Activated B cell treated with CpG ODN at 0.5 μM for 24 hours (primary cell): ENCODE measurements around the gene AFF1. TPM values are rescaled to one million over a fixed set of nuclear protein-coding genes. Genes with fewer than 3 reads are reported as not detected.

ENCODE experiments used
- ATAC-seq: fragments of 200-7000 bp; cut with Tn5 transposase; one replicate; pipeline ENCODE4 v1.10.0; 2021; ENCODE audit warnings: low read depth, mild to moderate bottlenecking, moderate library complexity
- CTCF ChIA-PET: fragments of 350-600 bp; sonication (Branson Sonifier 250); formaldehyde crosslinking; loops from one replicate; lab custom pipeline; 2021; ENCODE audit warnings: antibody characterized with exemption; lab: Charles Lee
- POLR2A ChIA-PET: fragments of 350-600 bp; sonication (Branson Sonifier 250); formaldehyde crosslinking; loops from one replicate; lab custom pipeline; 2021; ENCODE audit warnings: antibody characterized with exemption; lab: Charles Lee
- DNase-seq: peaks from one replicate; pipeline ENCODE4 v3.0.0; 2022
- H3K27ac Mint-ChIP-seq: one replicate; pipeline ENCODE4 v1.8.0; 2020; ENCODE audit warnings: mixed read lengths
- H3K27me3 Mint-ChIP-seq: one replicate; pipeline ENCODE4 v1.8.0; 2021; ENCODE audit warnings: mixed read lengths
- H3K36me3 Mint-ChIP-seq: one replicate; pipeline ENCODE4 v1.8.0; 2021; ENCODE audit warnings: low read depth, mixed read lengths
- H3K4me1 Mint-ChIP-seq: one replicate; pipeline ENCODE4 v1.8.0; 2021; ENCODE audit warnings: mixed read lengths
- H3K4me3 Mint-ChIP-seq: one replicate; pipeline ENCODE4 v1.8.0; 2020; ENCODE audit warnings: mild to moderate bottlenecking, mixed read lengths
- H3K9me3 Mint-ChIP-seq: one replicate; pipeline ENCODE4 v1.8.0; 2020; ENCODE audit warnings: mixed read lengths
- intact Hi-C: fragments of 100-400 bp; cut with micrococcal nuclease; formaldehyde crosslinking; loops from one replicate; pipeline ENCODE4 v1.15.1; 2024
- total RNA-seq: library from RNA; stranded (reverse); gene quantifications from 2 replicates; pipeline ENCODE4 v1.2.3, GENCODE V29; 2022
- TF ChIP-seq, protein P1 (sequence below): fragments of 200-600 bp; IDR thresholded peaks from one replicate; pipeline ENCODE4 v1.8.0; 2022; ENCODE audit warnings: antibody characterized with exemption, mild to moderate bottlenecking

AFF1 gene
- total RNA-seq, 1 donor from 2014 or later, result 60.8 TPM

DNA sequence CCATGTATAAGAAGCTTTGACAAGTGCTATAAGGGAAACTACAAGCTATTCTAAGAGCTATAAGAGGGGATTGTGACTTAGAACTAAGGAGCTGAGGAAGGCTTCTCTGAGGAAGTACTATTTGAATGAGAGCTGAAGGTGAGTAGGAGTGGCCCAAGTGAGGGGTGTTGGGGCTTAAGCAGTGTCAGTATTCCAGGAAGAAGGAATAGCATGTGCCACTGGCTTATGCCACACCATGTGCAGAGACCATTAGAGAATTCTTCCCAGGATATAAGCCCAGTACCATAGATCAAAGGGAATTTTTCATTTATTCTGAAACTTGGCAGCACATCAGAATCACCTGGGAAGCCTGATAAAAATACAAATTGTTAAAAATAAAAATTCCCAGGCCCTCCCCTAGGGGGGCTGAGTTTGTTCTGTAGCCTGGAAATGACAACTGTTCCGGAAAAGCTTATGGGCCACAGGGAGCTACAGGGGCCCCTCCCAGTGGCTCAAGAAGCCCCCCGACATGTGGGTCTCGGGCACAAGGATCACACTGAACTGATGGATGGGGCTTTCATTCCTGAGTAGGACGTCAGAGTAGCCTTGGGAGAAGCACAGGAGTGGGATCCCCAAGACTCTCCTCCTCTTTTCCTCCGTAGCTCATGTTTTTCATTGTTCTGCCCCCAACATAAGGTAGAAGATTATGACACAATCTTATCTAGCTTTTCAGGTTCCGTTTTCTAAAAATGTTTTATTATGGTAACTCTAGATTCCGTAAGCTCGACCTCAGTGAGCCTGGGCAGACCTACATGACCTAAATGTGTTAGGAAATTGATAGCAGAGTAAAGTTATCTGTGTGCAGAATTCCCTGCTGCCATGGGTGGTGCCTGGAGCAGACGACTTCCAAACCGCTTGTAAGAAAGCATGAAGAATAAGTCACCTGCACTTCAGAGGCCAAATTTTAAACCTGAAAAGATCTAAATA, 119.3 kb downstream of the AFF1 start:
- POLR2A ChIA-PET, result interaction anchor here (0.7 to 2.7 kb wide), 2 partner anchors 18 to 47 kb away, joined by 4 to 15 read pairs; no protein-coding TSS in a partner anchor
- Mint-ChIP-seq H3K4me1 (peaks cover 77% of the 10 kb centered on the region), H3K9me3 (no peaks in the 10 kb centered on the region), H3K27ac (no peak overlapping the region), H3K27me3 (no peaks in the 10 kb centered on the region), H3K4me3 (no peak overlapping the region), H3K36me3 (peaks cover 29% of the 10 kb centered on the region)
- intact Hi-C loops, result loop anchor here (2.0 kb wide), 1 partner anchor 15 kb away; no protein-coding TSS in a partner anchor
- TF ChIP-seq, protein P1, sequence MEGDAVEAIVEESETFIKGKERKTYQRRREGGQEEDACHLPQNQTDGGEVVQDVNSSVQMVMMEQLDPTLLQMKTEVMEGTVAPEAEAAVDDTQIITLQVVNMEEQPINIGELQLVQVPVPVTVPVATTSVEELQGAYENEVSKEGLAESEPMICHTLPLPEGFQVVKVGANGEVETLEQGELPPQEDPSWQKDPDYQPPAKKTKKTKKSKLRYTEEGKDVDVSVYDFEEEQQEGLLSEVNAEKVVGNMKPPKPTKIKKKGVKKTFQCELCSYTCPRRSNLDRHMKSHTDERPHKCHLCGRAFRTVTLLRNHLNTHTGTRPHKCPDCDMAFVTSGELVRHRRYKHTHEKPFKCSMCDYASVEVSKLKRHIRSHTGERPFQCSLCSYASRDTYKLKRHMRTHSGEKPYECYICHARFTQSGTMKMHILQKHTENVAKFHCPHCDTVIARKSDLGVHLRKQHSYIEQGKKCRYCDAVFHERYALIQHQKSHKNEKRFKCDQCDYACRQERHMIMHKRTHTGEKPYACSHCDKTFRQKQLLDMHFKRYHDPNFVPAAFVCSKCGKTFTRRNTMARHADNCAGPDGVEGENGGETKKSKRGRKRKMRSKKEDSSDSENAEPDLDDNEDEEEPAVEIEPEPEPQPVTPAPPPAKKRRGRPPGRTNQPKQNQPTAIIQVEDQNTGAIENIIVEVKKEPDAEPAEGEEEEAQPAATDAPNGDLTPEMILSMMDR, result no peak
- DNase-seq, result no peak
- no peak for ATAC-seq
- CTCF ChIA-PET, result interaction anchor here (0.6 to 1.8 kb wide), 4 partner anchors 8 to 131 kb away, joined by 3 to 4 read pairs (median 3); no protein-coding TSS in a partner anchor

DNA sequence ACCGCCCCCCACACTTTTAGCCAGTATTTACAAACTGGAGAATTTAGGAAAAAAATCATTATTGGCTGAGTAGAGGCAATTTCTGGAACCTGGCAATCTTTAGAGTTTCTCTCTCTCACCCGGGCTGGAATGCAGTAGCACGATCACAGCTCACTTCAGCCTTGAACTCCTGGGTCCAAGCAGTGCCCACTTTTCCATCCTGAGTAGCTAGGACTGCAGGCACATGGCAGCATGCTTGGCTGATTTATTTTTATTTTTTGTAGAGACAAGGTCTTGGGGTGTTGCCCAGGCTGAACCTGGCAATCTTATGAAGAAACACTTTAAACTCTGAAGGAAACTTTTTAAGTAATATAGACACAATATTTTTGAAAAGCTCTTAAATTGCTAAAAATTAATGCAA, 120.1 kb downstream of the AFF1 start:
- POLR2A ChIA-PET, result interaction anchor here (2.7 kb wide), 1 partner anchor 48 kb away, joined by 15 read pairs; no protein-coding TSS in a partner anchor
- peaks cover 76% of the 10 kb centered on the region for H3K4me1 Mint-ChIP-seq
- H3K36me3 Mint-ChIP-seq, result peaks cover 34% of the 10 kb centered on the region

DNA sequence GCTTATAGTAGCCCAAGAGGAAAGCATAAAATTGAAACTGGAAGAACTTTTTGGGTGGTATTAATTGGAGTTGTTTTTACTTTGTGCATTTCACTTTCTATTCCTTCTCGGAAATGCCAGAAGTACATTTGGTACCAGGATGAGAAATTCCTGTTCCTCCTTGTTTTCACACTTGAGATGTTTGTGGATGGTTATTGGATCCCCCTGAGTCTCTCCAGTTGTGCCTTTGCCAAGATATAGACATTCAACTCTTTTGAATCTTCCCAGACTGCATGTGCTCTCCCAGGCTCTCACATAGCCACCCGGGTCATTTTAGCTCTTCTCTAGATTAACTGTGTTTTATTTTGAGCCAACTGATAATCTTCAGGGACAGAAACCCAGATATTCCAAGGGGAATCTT, 120.5 kb downstream of the AFF1 start:
- DNase-seq (no peak), ATAC-seq (no peak)
- POLR2A ChIA-PET, result interaction anchor here (2.7 kb wide), 1 partner anchor 48 kb away, joined by 15 read pairs; no protein-coding TSS in a partner anchor
- Mint-ChIP-seq H3K9me3 (no peaks in the 10 kb centered on the region), H3K4me1 (peaks cover 75% of the 10 kb centered on the region), H3K36me3 (peaks cover 31% of the 10 kb centered on the region), H3K27me3 (no peaks in the 10 kb centered on the region), H3K4me3 (no peak overlapping the region), H3K27ac (no peak overlapping the region)
- TF ChIP-seq, protein P1, result no peak
- intact Hi-C loops, result loop anchor here (2.0 kb wide), 1 partner anchor 17 kb away; no protein-coding TSS in a partner anchor
- CTCF ChIA-PET, result no interaction called here

More for the DNA sequence above, 120.1 kb downstream of the AFF1 start:
- CTCF ChIA-PET, result no interaction called here
- Mint-ChIP-seq H3K4me3 (no peak overlapping the region), H3K27ac (peak overlapping the region; percentile 16), H3K27me3 (no peaks in the 10 kb centered on the region), H3K9me3 (no peaks in the 10 kb centered on the region)
- DNase-seq (no peak), ATAC-seq (no peak)
- intact Hi-C loops, result loop anchor here (2.0 kb wide), 1 partner anchor 16 kb away; no protein-coding TSS in a partner anchor
- TF ChIP-seq, protein P1, result no peak

DNA sequence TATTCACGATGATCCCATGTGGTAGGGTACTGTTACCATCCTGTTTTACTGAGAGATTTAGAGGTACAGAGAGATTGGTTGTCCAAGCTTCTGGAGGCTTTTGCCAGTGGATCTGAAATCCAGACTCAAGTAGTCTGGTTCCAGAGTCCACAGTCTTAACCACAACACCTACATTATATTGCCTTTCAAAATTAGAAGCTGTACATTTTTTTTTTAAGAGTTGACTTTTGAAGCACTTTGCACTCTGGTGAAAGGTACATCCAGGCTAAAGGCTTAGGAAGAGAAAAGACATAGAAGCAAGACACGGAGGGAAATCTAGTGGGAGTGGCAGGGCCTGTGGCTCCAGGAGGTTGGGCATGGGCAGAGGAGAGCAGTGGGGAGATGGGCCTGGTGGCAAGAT, 122.1 kb downstream of the AFF1 start:
- Mint-ChIP-seq H3K27me3 (no peaks in the 10 kb centered on the region), H3K4me3 (no peak overlapping the region)

More for the DNA sequence above, 122.1 kb downstream of the AFF1 start:
- POLR2A ChIA-PET, result no interaction called here
- CTCF ChIA-PET, result interaction anchor here (0.6 kb wide), 1 partner anchor 122 kb away, joined by 3 read pairs; the partner anchor contains the start of gene AFF1
- DNase-seq (no peak), ATAC-seq (no peak)
- Mint-ChIP-seq H3K27ac (no peak overlapping the region), H3K9me3 (no peaks in the 10 kb centered on the region), H3K4me1 (peaks cover 66% of the 10 kb centered on the region), H3K36me3 (peaks cover 27% of the 10 kb centered on the region)
- TF ChIP-seq, protein P1, result no peak
- intact Hi-C loops, result no loop called here
